Stimulated activated CD4-positive, alpha-beta T cell treated with anti-CD3 and anti-CD28 coated beads, Interleukin-1b, Interleukin-23, amount 100 ng/mL, for 4 hours (primary cell): ENCODE measurements around the gene PACRG.
"Not testable (repeated sequence)": the region's sequence is repeated elsewhere in the genome, so short reads cannot be mapped to it uniquely, and the experiment has no call there.

Experiments used
- DNase-seq, 2 donors: peaks; one replicate each; pipeline ENCODE4 v3.0.0-alpha.2; 2020; ENCODE audit warnings: low read depth in 2 of 2

Gene PACRG

GRCh38 chr6:162941128-162941527 lies 213.4 kb downstream of the PACRG start:
- DNase-seq, result no peak

DNA sequence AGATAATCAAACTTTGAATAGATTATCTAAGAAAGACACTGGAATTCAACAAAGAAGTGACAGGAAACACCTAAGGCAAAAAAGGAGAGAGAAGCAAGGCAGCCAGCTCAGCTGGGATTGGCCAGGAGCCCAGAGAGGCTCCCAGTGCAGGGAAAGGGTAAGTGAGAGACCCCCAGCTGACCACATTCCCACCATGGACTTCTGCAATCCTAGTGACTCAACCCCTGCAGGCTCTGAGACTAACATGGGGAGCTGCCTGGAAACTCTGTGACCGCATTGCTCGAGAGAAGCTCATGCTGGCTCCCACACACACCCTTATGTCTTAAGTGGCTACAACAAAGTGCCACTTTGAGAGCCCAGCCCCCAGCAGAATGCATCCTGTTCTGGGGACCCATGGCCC lies 215.1 kb downstream of the PACRG start:
- DNase-seq, result no peak

DNA sequence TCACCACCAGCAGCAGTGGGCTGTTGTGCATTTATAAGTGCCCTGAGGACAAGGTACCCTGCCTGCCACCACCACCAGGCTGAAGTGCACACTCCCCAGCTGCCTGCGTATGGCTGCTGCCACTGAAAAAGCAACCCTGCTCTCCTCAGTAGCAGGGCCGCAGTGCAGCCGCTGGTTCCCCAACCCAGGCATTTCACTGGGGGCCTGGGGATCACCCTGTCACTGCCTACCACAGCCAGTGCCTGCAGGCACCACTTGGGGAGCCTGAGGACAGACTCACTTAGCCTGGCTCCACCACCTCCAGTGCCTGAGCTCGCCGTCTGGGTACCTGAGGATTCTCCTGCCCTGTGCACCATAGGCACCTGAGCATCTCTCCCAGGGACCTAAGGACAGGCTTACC lies 215.6 kb downstream of the PACRG start:
- no peak for DNase-seq

DNA sequence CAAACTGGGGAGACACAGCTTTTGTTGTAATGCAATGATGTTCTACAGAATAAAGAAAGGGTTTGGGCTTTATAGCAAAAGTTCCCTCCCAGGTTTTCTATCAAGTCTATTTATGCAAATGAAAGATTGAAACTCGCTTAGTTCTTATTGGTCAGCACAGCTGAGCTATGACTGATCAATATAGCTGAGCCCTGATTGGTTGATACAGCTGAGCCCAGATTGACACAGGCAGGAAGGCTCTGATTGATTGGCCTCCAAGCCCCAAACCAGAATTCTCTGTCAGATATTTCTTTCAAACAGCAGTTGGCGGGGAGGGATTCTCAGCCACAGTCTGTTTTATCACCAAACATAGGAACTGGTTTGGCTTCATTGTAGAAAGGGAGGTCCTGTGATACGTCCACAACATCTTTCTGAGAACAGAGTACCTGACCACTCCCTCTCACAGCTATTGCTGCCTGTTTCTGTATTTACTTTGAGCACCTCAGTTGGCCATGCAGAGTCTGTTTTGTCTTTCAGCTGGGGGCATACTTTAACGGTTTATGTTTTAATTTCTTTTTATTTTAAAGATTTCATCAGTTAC lies 223.5 kb downstream of the PACRG start:
- no peak for DNase-seq

DNA sequence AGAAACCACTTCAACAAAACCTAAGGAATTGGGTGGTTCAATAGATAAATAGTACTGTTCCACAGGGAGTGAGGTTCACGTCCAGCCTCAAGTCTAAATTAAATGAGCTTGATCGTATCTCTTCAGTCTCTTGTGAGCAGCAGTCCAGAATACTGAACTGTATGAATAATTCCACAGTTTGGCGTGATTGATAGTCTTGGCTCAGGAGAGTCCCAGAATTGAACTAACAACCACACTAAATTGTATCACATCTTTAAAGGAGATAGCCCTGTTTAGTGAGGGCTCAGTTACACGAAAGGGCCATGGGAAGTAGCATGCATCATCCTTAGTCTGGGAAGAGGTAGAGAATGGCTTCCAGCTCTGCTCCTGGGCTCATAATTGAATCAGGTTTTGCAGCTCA lies 224.6 kb downstream of the PACRG start:
- DNase-seq, result no peak

GRCh38 chr6:162957062-162957461 lies 229.3 kb downstream of the PACRG start:
- DNase-seq, result no peak

DNA sequence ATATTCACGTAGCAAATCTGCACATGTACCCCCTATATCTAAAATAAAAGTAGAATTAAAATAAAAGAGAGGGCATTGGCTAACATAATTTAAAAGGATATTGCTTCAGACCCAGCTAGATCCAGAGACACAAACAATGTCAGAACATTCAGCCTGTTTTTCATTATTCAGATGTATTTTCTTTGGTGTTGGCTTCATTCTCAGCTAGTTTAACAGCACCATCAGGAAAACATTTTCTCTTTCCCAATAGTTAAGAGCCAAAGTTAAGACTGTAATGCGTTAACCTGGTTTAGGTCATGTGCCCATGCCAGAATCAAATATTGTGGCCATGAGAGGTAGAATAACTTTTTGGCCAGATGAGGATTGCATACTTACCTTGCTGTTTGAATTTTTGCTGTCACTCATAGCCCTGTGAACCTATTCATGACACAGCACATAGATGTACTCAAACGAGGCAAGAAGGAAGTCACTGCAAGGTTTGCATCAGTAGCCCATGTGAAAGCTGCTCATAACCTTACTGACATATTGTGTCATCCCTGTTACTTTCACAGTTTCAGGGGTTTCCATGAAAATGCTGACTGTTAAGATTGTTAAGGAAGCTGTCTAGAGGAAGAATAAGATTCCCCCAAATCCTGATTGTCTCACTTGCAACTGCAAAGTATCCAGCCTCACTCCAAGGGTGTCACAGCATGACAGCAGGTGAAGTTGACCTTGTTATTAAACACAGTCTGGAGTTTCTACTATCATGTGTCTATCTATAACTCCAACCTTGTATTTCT lies 233.1 kb downstream of the PACRG start:
- no peak for DNase-seq

DNA sequence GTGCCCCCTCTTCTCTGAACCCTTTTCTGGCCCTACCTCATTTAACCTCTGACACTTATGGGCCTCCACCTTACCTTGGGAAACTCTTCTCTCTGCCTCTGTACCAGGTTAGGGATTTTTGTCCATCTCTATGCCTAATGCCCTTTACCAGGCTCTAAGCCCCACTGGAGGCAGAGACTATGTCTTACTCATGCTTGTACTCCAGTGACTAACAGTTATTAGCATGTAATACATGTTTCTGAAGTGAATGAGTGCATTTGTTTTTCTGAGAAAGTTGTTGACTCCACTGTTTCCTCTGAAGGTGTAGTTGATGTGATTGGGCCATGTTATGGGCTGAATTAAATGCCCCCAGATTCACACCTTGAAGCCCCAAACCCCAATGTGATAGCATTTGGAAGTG lies 234.3 kb downstream of the PACRG start:
- DNase-seq, result no peak

DNA sequence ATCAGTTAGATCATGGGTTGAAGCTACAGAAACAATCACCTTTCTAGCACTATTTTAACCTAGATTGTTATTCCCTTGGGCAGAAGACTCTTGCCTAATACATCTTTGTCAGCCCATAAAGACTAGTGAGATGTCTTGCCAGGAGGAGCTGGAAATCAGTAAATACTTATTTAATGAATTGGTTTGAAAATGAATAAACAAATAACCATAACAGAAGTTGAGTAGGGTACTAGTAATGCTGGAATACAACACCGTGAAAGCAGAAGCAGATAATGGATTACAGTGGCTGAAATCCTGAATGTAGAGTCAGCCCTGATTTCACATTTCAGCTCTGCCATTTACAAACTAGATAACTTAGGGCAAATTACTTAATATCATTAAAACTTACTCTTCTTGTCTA lies 236.1 kb downstream of the PACRG start:
- DNase-seq, result no peak

DNA sequence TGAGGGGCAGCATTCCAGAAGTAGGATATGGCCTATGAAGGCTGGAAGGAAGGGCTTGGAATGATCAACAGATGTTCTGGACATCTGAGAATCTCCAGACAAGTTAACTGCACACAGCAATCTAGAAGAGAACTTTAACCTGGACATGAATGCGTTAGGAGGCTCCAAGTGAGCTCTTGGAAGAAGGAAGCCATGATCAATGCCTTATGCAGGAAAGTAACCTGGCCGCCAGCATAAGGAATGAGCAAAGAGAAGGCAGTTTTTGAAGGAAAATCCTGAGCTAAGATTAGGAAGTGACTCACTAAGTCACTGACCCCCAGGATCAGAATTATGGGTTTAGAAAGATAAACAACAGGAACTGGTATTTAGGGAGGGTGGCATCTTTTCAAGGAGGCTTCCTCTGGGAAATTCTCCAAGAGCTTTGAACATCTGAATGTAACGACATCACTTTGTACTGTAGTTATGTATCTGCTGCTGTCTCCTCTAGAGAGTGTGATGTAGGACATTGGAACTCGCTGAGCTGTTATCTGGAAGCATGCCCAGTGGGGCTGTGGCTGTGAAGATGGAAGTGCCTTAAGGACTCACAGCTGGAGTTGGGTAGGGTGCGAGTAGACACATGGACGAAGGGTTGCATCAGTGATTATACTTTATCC lies 236.8 kb downstream of the PACRG start:
- DNase-seq, result no peak

DNA sequence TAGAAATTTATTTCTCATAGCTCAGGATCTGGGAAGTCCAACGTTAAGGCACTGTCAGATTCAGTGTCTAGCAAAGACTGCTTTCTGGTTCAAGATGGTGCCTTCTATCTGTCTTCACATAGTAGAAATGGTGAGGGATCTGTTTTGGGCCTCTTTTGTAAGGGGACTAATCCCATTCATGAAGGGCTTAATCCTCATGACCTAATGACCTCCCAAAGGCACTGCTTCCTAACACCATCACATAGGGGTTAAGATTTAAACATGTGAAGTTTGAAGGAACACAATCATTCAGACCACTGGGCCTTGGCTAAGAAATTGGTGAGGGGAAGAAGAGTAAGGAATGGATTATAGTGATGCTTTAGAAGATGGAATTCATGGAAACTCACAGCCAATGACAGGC lies 237.6 kb downstream of the PACRG start:
- no peak for DNase-seq

- no peak for DNase-seq
Measured at GRCh38 chr6:162970246-162970645, 242.5 kb downstream of the PACRG start.

- DNase-seq, result no peak
Measured at GRCh38 chr6:162971356-162971755, 243.6 kb downstream of the PACRG start.

DNA sequence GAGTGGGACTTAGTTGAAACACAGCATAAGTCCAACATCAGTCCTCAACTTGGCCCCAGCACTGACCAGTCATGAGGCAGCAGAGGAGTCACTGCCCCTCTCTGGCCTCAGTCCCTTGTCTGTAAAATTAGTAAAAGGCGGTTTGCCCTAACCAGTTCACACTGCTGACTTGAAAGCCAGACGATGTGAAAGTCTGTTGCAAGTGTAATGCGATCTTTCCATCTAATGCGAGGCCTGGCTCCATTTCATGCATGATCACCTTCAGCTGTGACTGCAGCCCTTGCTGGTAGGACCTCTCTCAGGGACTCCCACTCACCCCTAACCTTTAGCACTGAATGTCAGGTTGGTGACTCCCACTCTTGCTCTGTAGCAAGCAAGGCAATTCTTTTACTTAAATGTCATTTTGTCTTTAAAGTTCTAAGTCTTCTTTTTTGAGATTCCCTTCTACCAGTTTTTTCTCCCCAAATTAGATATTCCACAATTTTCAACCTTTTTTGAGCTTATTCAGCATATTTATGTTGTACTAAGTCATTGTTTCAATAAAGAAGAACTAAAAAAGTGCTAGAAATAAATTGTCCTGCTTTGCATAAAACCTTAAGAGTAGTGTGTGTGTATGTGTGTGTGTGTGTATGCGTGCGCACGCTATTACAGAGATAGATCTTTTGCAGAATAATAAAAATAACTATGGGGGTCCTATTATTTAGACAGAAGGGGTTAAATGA lies 245.5 kb downstream of the PACRG start:
- DNase-seq, result no peak

DNA sequence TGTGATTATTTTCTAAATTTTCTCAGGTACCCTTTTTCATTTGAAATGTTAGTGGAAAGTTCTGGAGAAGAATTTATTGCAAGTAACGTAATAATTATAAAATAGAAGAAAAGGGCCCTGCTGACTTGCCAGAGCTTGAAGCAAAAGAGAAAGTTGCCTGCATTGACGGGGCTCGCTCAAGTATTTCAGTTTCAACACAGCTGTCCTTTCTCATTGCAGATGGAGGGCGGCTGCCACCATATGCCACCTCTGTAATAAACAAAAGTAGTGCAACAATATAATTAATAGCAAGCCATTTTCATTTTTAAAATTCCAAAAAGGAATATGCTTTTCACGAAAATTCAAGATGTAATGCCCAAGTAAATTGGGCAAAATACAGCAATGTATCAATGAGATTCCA lies 246.2 kb downstream of the PACRG start:
- no peak for DNase-seq

GRCh38 chr6:162974685-162975084 lies 246.9 kb downstream of the PACRG start:
- DNase-seq, result no peak

DNA sequence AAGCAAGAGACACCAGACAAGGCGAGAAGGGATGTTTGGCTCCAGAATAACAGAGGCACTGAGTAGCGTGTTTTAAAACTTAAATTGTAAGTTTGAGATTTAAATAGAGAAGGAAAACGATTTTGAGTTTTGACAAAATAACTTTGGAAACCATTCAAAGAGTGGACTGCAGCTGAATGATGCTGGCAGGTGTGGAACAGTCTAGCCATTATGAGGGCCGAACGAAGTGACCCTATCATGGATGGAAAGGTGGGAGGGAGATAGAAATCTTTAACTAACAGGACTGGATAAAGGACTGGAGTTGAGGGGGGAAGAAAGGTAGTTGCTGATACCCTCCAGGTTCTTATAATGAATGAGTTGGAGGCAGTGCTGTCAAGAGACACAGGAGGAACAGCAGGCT lies 248.4 kb downstream of the PACRG start:
- no peak for DNase-seq

GRCh38 chr6:162983234-162983633 lies 255.5 kb downstream of the PACRG start:
- DNase-seq, result not testable (repeated sequence)

- no peak for DNase-seq
Measured at GRCh38 chr6:162998777-162999176, 271.0 kb downstream of the PACRG start.

GRCh38 chr6:162999575-163000285 lies 272.0 kb downstream of the PACRG start:
- DNase-seq, result no peak

DNA sequence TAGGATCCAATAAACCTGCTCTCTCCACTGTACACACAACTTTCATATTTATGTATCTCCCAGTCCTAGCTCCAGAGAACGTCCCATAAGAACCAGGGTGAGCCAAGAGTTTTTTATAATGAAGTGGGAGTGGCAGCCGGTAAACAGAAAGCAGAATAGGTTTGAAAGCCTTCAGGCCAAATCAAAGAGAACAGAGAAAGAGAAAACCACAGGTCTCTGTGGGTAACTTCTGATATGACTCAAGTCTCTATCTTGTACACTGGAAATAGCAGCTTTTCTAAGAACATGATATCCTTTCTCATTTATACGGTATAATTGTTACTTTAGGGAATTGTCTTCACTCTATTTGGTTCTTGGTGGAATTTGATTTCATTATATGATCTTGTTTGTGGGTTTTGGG lies 273.6 kb downstream of the PACRG start:
- DNase-seq, result no peak

- no peak for DNase-seq
Measured at GRCh38 chr6:163008186-163008585, 280.4 kb downstream of the PACRG start.
